Neutrophil (primary cell): ENCODE data around the gene DDC.
"Not testable (repeated sequence)": the region's sequence is repeated elsewhere in the genome, so short reads cannot be mapped to it uniquely, and the experiment has no call there.

Experiments used
- H3K27ac ChIP-seq: fragments of 200-600 bp; sonication (generic); 2 replicates; pipeline ENCODE4 v1.5.1; 2016; ENCODE audit warnings: mild to moderate bottlenecking, moderate library complexity
- H3K27me3 ChIP-seq: fragments of 200-600 bp; sonication (generic); 2 replicates; pipeline ENCODE4 v1.6.0; 2016; ENCODE audit warnings: mild to moderate bottlenecking
- H3K36me3 ChIP-seq: fragments of 200-600 bp; sonication (generic); 2 replicates; pipeline ENCODE4 v1.5.1; 2017
- H3K4me1 ChIP-seq, 2 experiments: fragments of 200-600 bp in 1 of 2; sonication (generic) in 1 of 2; 1 replicate in 1 of 2; 2 replicates in 1 of 2; pipeline versions ENCODE4 v1.5.1 to v1.6.1; 2013 to 2016; ENCODE audit warnings: low read depth in 1 of 2, low read length in 1 of 2, mild to moderate bottlenecking in 1 of 2, moderate library complexity in 1 of 2; ENCODE audit not compliant: control insufficient read depth in 1 of 2, insufficient read depth in 1 of 2
- H3K4me3 ChIP-seq, 2 experiments: fragments of 200-600 bp in 1 of 2; sonication (generic) in 1 of 2; 1 replicate in 1 of 2; 2 replicates in 1 of 2; pipeline ENCODE4 v1.5.1; 2013 to 2016; ENCODE audit warnings: low read depth in 1 of 2, low read length in 1 of 2, mild to moderate bottlenecking in 1 of 2, moderate library complexity in 1 of 2
- H3K9me3 ChIP-seq: fragments of 200-600 bp; sonication (generic); 2 replicates; pipeline ENCODE4 v1.5.1; 2016
- TF ChIP-seq, protein P1 (sequence below): fragments of 200-600 bp; sonication (generic); IDR thresholded peaks from 2 replicates; pipeline ENCODE4 v1.5.1; 2016; ENCODE audit warnings: antibody characterized with exemption

The DDC gene

DNA sequence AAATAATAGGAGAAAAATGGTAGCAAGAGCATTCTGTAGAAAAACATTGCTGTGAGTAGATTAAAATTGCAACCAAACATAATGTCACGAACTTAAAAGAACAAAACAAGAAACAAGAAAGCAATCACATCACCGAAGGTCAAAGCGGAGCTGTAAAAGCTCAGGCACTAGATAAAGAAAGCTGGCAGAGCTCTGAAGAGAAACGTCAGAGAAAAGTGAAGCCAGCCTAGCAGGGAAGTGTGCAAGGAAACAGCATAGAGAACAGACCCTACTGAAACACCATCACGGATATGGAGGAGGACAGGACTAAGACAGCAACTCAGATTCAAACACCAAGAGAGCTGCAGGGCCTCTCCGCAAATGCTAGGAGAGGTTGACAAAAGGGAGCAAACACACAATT, 22.5 kb upstream of the DDC start:
- Histone ChIP-seq H3K4me1 (no peaks in the 10 kb centered on the region), H3K36me3 (peaks cover 11% of the 10 kb centered on the region), H3K27me3 (no peaks in the 10 kb centered on the region), H3K9me3 (peaks cover 6% of the 10 kb centered on the region), H3K27ac (no peak overlapping the region), H3K4me3 (no peak overlapping the region)
- TF ChIP-seq, protein P1, sequence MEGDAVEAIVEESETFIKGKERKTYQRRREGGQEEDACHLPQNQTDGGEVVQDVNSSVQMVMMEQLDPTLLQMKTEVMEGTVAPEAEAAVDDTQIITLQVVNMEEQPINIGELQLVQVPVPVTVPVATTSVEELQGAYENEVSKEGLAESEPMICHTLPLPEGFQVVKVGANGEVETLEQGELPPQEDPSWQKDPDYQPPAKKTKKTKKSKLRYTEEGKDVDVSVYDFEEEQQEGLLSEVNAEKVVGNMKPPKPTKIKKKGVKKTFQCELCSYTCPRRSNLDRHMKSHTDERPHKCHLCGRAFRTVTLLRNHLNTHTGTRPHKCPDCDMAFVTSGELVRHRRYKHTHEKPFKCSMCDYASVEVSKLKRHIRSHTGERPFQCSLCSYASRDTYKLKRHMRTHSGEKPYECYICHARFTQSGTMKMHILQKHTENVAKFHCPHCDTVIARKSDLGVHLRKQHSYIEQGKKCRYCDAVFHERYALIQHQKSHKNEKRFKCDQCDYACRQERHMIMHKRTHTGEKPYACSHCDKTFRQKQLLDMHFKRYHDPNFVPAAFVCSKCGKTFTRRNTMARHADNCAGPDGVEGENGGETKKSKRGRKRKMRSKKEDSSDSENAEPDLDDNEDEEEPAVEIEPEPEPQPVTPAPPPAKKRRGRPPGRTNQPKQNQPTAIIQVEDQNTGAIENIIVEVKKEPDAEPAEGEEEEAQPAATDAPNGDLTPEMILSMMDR = no peak

DNA sequence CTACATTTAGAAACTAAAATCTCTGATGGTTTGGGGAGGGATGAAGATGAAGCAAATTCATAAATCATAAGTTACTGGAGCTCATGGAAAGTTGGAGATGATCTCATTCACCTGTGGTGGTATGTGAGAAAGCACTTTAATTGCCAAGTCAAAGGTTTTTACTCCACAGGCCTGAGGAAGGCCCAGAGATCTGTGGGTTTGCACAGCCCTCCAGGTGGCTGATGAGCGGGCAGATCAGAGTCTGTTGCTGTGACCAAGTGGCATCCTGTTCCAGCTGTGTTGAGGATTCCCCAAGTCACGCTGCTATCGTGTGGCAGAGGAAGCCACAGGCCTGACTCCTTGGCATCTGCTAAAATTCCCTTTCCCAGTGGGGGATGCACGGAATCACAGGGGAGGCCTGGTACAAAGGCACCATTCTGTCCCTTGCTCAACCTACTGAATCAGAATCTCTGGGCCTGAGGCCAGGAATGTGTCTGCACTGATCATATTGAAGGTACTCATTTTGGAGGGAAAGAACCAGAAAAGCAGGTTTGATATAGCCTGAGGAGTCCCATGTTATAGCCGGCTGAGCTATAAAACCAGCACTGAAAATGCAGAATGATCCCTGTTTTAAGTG, 19.7 kb upstream of the DDC start:
- H3K4me1 ChIP-seq = no peaks in the 10 kb centered on the region
- peaks cover 6% of the 10 kb centered on the region for H3K9me3 ChIP-seq
- H3K27me3 ChIP-seq = no peaks in the 10 kb centered on the region
- H3K27ac ChIP-seq = no peak overlapping the region
- H3K4me3 ChIP-seq = no peak overlapping the region
- TF ChIP-seq, protein P1 = no peak
- no peaks in the 10 kb centered on the region for H3K36me3 ChIP-seq

DNA sequence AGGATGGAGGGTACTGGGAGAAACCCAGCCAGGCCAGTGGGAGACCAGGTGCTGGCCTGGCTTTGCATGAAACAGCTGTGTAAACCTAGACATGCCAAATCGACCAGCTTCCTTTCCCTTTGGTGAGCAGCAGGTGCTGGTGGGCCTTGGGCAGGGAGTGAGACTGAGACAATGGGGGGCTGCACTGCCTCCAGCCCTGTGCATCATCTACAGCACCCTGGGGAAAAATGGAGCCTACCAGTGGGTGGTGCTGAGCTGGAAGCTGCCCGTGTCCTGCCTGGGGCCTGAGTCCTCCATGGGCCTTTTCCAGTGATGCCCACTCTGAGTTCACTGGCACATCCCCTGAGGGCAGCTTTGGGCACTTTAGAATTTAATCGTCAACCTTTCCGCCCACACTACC, 19.2 kb upstream of the DDC start:
- Histone ChIP-seq H3K27me3 (no peaks in the 10 kb centered on the region), H3K27ac (no peak overlapping the region), H3K36me3 (no peaks in the 10 kb centered on the region), H3K4me1 (no peaks in the 10 kb centered on the region), H3K4me3 (no peak overlapping the region), H3K9me3 (peaks cover 6% of the 10 kb centered on the region)
- TF ChIP-seq, protein P1 = no peak

DNA sequence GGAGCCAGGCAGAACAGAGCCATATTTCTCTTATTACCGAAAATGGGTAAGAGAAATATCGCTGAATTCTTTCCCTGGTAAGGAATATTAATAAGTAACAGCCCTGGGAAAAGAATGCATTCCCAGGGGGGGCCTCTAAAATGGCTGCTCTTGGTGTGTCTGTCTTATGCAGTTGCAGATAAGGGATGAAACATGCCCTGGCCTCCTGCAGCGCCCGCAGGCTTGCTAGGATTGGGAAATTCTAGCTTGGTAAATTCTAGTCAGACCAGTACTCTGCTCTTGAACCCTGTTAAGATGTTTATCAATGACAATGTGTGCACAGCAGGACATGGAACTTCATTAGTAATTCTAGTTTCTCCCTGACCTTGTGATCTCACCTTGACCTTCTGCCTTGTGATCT, 18.1 kb upstream of the DDC start:
- not testable (repeated sequence) for H3K27ac ChIP-seq, H3K9me3 ChIP-seq, H3K27me3 ChIP-seq, H3K4me1 ChIP-seq, H3K4me3 ChIP-seq, H3K36me3 ChIP-seq

DNA sequence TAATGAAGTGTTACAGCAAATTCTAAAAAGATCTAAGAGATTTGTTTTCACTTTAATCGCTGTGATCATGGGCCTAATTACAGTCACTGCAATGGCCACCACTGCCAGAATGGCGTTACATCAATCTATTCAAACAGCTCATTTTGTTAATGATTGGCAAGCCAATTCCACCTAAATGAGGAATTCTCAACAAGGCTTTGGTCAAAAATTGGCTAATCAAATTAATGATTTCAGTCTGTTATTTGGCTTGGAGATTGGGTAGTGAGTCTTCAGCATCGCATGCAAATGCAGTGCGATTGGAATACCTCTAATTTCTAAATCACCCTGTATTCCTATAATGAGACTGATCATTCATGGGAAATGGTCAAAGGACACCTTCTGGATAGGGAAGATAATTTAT, 17.1 kb upstream of the DDC start:
- H3K4me1 ChIP-seq, H3K36me3 ChIP-seq, H3K27ac ChIP-seq: not testable (repeated sequence)

DNA sequence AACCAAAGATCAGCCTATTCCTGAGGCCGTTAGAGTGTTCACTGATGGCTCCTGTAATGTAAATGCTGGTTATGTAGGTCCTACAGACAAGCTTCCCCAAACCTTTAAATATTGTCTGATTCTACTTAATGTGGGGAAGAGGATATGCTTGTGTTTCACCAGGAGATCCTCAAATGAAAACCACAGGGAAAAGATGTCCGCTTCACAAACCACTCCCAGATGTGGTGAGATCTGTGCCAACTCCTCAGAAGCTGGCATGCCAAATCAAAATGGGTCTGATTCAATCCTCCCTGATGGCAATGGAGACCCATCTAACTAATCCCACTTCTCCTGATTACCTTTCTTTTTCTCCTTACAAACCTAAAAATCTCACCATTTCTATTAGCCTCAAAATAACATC, 15.5 kb upstream of the DDC start:
- not testable (repeated sequence) for H3K27me3 ChIP-seq, H3K36me3 ChIP-seq, H3K27ac ChIP-seq, H3K9me3 ChIP-seq, H3K4me1 ChIP-seq, H3K4me3 ChIP-seq

More for the DNA sequence above, 17.1 kb upstream of the DDC start:
- H3K4me3 ChIP-seq, H3K27me3 ChIP-seq, H3K9me3 ChIP-seq: not testable (repeated sequence)

DNA sequence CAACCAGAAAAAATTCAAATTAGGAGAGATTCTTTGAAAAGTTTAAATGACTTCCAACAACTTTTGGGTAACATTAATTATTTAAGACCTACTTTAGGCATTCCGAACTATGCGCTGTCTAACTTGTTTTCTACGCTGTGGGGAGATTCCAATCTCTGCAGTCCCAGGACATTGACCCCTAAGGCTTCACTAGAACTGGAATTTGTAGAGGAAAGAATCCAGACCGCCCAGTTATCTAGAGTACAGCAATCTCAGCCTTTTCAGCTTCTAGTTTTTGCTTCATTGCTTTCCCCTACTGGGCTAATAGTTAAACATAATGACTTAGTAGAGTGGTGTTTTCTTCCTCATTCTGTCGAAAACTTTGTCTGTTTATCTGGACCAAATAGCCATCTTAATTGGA, 14.9 kb upstream of the DDC start:
- H3K27me3 ChIP-seq = no peaks in the 10 kb centered on the region
- H3K36me3 ChIP-seq = no peaks in the 10 kb centered on the region
- TF ChIP-seq, protein P1 = no peak
- no peaks in the 10 kb centered on the region for H3K4me1 ChIP-seq
- peaks cover 6% of the 10 kb centered on the region for H3K9me3 ChIP-seq
- H3K4me3 ChIP-seq = no peak overlapping the region
- H3K27ac ChIP-seq = no peak overlapping the region

DNA sequence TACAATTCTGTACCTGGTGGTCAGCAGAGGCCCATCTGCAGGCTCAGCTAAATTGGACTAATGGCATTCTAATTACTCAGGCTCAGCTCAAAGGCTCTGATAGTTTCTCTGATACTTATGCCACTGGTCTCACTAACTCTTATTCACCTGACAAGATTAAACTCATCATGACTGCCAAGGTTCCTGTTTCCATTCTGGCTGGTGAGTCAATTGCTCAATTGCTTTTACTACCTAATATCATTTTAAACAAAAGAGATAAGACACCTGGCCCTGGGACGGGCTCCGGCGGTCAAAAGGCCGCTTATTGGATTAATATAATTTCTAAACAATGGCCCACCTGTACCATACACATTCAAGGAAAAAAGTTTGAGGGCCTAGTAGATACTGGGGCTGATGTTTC, 12.9 kb upstream of the DDC start:
- not testable (repeated sequence) for H3K4me1 ChIP-seq, H3K27me3 ChIP-seq, H3K9me3 ChIP-seq, H3K36me3 ChIP-seq, H3K27ac ChIP-seq, H3K4me3 ChIP-seq
